Neural cell (in vitro differentiated cells): ENCODE measurements around the gene CAMK1D. TPM values are rescaled to one million over a fixed set of nuclear protein-coding genes. Genes with fewer than 3 reads are reported as not detected.
"Not testable (repeated sequence)": the region's sequence is repeated elsewhere in the genome, so short reads cannot be mapped to it uniquely, and the experiment has no call there.

ENCODE experiments used
- H2AFZ ChIP-seq: fragments of 200-600, 300-800 bp; sonication (generic), shearing (Covaris generic); 2 replicates; pipeline ENCODE4 v1.6.0; 2014; ENCODE audit warnings: low read depth, mild to moderate bottlenecking, antibody characterized with exemption, low read length, moderate library complexity
- H3F3A ChIP-seq: fragments of 200-600 bp; shearing (Covaris generic); 2 replicates; pipeline ENCODE4 v1.6.1; 2016; ENCODE audit warnings: mild to moderate bottlenecking, moderate library complexity, mixed read lengths, antibody characterized with exemption, low read length; ENCODE audit not compliant: insufficient read depth, poor library complexity, severe bottlenecking
- H3K27ac ChIP-seq: fragments of 200-600, 300-800 bp; sonication (generic), shearing (Covaris generic); 2 replicates; pipeline ENCODE4 v1.5.1; 2014; ENCODE audit warnings: mild to moderate bottlenecking, low read length, moderate library complexity
- H3K27me3 ChIP-seq: fragments of 300-800, 200-600 bp; sonication (generic), shearing (Covaris generic); 2 replicates; pipeline ENCODE4 v1.6.0; 2014; ENCODE audit warnings: mild to moderate bottlenecking, low read depth, low read length, moderate library complexity; ENCODE audit not compliant: insufficient read depth
- H3K36me3 ChIP-seq: fragments of 300-800, 200-600 bp; sonication (generic), shearing (Covaris generic); 2 replicates; pipeline ENCODE4 v1.5.1; 2014; ENCODE audit warnings: mild to moderate bottlenecking, antibody characterized with exemption, low read length, moderate library complexity; ENCODE audit not compliant: insufficient read depth
- H3K4me2 ChIP-seq: fragments of 300-800, 200-600 bp; sonication (generic), shearing (Covaris generic); 2 replicates; pipeline ENCODE4 v1.6.0; 2014; ENCODE audit warnings: mild to moderate bottlenecking, low read length
- H3K4me3 ChIP-seq: fragments of 300-800, 200-600 bp; sonication (generic), shearing (Covaris generic); 2 replicates; pipeline ENCODE4 v1.5.1; 2014; ENCODE audit warnings: mild to moderate bottlenecking, low read length, moderate library complexity
- H3K79me2 ChIP-seq: fragments of 200-600 bp; shearing (Covaris generic); replicated peaks from 2 replicates; pipeline ENCODE4 v1.6.0; 2014; ENCODE audit warnings: mild to moderate bottlenecking, low read length, moderate library complexity; ENCODE audit not compliant: insufficient read depth
- H3K9ac ChIP-seq: fragments of 300-800, 200-600 bp; sonication (generic), shearing (Covaris generic); 2 replicates; pipeline ENCODE4 v1.6.1; 2016; ENCODE audit warnings: mild to moderate bottlenecking, low read length, mixed read lengths
- H3K9me2 ChIP-seq: fragments of 200-600 bp; shearing (Covaris generic); 2 replicates; pipeline ENCODE4 v1.6.1; 2016; ENCODE audit warnings: mild to moderate bottlenecking, low read length, mixed read lengths; ENCODE audit not compliant: insufficient read depth
- H3K9me3 ChIP-seq: fragments of 200-600, 300-800 bp; sonication (generic), shearing (Covaris generic); 2 replicates; pipeline ENCODE4 v1.6.1; 2016; ENCODE audit warnings: mild to moderate bottlenecking, mixed run types, low read length, moderate library complexity, mixed read lengths
- H4K20me1 ChIP-seq: fragments of 200-600 bp; shearing (Covaris generic); 2 replicates; pipeline ENCODE4 v1.6.1; 2016; ENCODE audit warnings: mild to moderate bottlenecking, mixed run types; ENCODE audit not compliant: insufficient read depth
- CTCF ChIP-seq: fragments of 450-650 bp; IDR thresholded peaks from 2 replicates; pipeline ENCODE4 v1.5.1; 2014; ENCODE audit warnings: antibody characterized with exemption, mild to moderate bottlenecking, moderate library complexity; ENCODE audit not compliant: poor library complexity, severe bottlenecking
- EP300 ChIP-seq: fragments of 450-650 bp; conservative IDR thresholded peaks from 2 replicates; pipeline ENCODE4 v1.6.1; 2014; ENCODE audit warnings: antibody characterized with exemption, mild to moderate bottlenecking, moderate library complexity; ENCODE audit not compliant: poor library complexity, severe bottlenecking
- EZH2 ChIP-seq: fragments of 200-600, 300-800 bp; shearing (Covaris generic), sonication (generic); IDR thresholded peaks from 2 replicates; pipeline ENCODE4 v1.6.1; 2014; ENCODE audit warnings: antibody characterized with exemption, low read length, borderline replicate concordance, mild to moderate bottlenecking; ENCODE audit not compliant: insufficient read depth, poor library complexity, severe bottlenecking
- MXI1 ChIP-seq: fragments of 450-650 bp; conservative IDR thresholded peaks from 2 replicates; pipeline ENCODE4 v1.6.1; 2014; ENCODE audit warnings: antibody characterized with exemption, mild to moderate bottlenecking; ENCODE audit not compliant: poor library complexity, severe bottlenecking
- POLR2AphosphoS5 ChIP-seq: IDR thresholded peaks from 2 replicates; pipeline ENCODE4 v1.6.1; 2012
- RAD21 ChIP-seq: fragments of 450-650 bp; conservative IDR thresholded peaks from 2 replicates; pipeline ENCODE4 v1.6.1; 2014; ENCODE audit warnings: antibody characterized with exemption, mild to moderate bottlenecking, moderate library complexity
- REST ChIP-seq: IDR thresholded peaks from 2 replicates; pipeline ENCODE4 v1.6.1; 2012; ENCODE audit warnings: borderline replicate concordance
- SMC3 ChIP-seq: fragments of 450-650 bp; conservative IDR thresholded peaks from 2 replicates; pipeline ENCODE4 v1.6.1; 2014; ENCODE audit warnings: antibody characterized with exemption, mild to moderate bottlenecking, moderate library complexity; ENCODE audit not compliant: poor library complexity
- TAF1 ChIP-seq: IDR thresholded peaks from 2 replicates; pipeline ENCODE4 v1.6.1; 2012; ENCODE audit warnings: low read depth
- polyA plus RNA-seq: library from polyadenylated mRNA; depleted of rRNA; stranded (reverse); fragments of >200 nt; gene quantifications from 2 replicates; pipeline ENCODE4 v1.2.3, GENCODE V29; 2014

CAMK1D gene
- polyA plus RNA-seq, 1 donor from 2014 or later, result 13.8 TPM

- Histone ChIP-seq H3K9ac (no peak overlapping the region), H3K79me2 (no peaks in the 10 kb centered on the region), H3K27me3 (no peaks in the 10 kb centered on the region), H3K9me3 (no peaks in the 10 kb centered on the region), H3K4me2 (no peak overlapping the region), H3K4me3 (no peak overlapping the region), H3F3A (no peaks in the 10 kb centered on the region), H3K36me3 (no peaks in the 10 kb centered on the region), H3K27ac (no peak overlapping the region), H2AFZ (no peak overlapping the region), H4K20me1 (no peaks in the 10 kb centered on the region), H3K9me2 (no peaks in the 10 kb centered on the region)
- no peak for TF ChIP-seq RAD21
- no peak for TF ChIP-seq EZH2
- no peak for TF ChIP-seq POLR2AphosphoS5
- TF ChIP-seq TAF1, result no peak
- no peak for TF ChIP-seq REST
- no peak for TF ChIP-seq EP300
- no peak for TF ChIP-seq SMC3
- TF ChIP-seq MXI1, result no peak
- no peak for TF ChIP-seq CTCF
Observed at GRCh38 chr10:12308736-12309375, 40.5 kb upstream of the CAMK1D start.

- not testable (repeated sequence) for H3K4me2 ChIP-seq, H3F3A ChIP-seq, H3K36me3 ChIP-seq, H3K27ac ChIP-seq, H3K27me3 ChIP-seq, H3K9me2 ChIP-seq, H3K9ac ChIP-seq, H3K4me3 ChIP-seq, H3K79me2 ChIP-seq, H2AFZ ChIP-seq, H3K9me3 ChIP-seq, H4K20me1 ChIP-seq
Observed at GRCh38 chr10:12309783-12310182, 39.6 kb upstream of the CAMK1D start.

- Histone ChIP-seq H2AFZ (no peak overlapping the region), H3K9ac (no peak overlapping the region), H3K36me3 (no peaks in the 10 kb centered on the region), H3F3A (no peaks in the 10 kb centered on the region), H3K27me3 (no peaks in the 10 kb centered on the region), H3K4me2 (no peak overlapping the region), H3K79me2 (no peaks in the 10 kb centered on the region), H4K20me1 (no peaks in the 10 kb centered on the region), H3K9me2 (no peaks in the 10 kb centered on the region), H3K9me3 (no peaks in the 10 kb centered on the region), H3K27ac (no peak overlapping the region), H3K4me3 (no peak overlapping the region)
- no peak for TF ChIP-seq REST
- TF ChIP-seq POLR2AphosphoS5, result no peak
- no peak for TF ChIP-seq CTCF
- no peak for TF ChIP-seq EP300
- TF ChIP-seq RAD21, result no peak
- no peak for TF ChIP-seq EZH2
- no peak for TF ChIP-seq SMC3
- TF ChIP-seq MXI1, result no peak
- TF ChIP-seq TAF1, result no peak
Observed at GRCh38 chr10:12314836-12315235, 34.5 kb upstream of the CAMK1D start.
